Stimulated activated CD4-positive, alpha-beta T cell treated with anti-CD3 and anti-CD28 coated beads, Interleukin-1b, Interleukin-23, amount 100 ng/mL, for 24 hours (primary cell): ENCODE measurements around the gene NOM1.
"Not testable (repeated sequence)": the region's sequence is repeated elsewhere in the genome, so short reads cannot be mapped to it uniquely, and the experiment has no call there.

ENCODE experiments used
- DNase-seq, 4 experiments: peaks; one replicate each; pipeline ENCODE4 v3.0.0-alpha.2; 2020; ENCODE audit warnings: low read depth in 4 of 4, low spot score in 1 of 4

NOM1 gene

DNA sequence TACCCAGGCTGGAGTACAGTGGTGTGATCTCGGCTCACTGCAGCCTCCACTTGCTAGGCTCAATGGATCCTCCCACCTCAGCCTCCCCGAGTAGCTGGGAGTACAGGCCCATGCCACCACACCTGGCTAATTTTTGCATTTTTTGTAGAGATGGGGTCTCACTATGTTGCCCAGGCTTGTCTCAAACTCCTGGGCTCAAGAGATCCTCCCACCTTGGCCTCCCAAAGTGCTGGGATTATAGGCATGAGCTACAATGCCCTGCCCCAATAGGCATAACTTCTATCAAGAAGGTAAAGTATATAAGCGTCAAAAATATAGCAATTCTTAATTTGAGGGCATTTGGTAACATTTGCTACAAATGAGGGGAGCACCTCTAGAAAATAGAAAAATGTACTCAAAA is 12.7 kb upstream of the NOM1 start:
- DNase-seq: not testable (repeated sequence)

DNA sequence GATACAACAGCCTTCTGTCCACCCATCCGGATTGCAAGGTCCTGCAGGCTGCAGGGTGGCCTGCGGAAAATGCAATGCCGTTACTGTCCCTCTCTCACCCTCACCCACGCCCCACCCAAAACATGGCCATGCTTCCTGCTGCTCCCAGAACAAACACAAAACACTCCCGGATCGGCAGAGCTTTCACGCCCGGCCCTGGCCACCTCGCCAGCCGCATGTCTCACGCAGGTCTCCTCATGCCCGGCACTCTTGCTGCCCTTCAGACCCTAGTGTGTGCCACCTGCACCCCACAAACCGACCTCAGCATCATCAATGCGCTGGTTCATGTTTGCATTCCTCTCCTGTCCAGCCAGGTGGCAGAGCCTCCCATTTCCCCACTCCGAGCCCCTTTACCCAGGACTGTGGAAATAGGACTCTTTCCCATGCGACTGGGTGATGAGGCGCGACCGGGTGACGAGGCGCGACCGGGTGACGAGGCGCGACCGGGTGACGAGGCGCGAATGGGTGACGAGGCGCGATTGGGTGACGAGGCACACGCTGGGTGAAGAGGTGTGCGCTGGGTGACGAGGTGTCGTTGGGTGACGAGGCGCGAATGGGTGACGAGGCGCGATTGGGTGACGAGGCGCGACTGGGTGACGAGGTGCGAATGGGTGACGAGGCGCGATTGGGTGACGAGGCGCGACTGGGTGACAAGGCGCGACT is 8.9 kb upstream of the NOM1 start:
- DNase-seq: no peak

GRCh38 chr7:156941393-156942182 is 7.9 kb upstream of the NOM1 start:
- no peak for DNase-seq

DNA sequence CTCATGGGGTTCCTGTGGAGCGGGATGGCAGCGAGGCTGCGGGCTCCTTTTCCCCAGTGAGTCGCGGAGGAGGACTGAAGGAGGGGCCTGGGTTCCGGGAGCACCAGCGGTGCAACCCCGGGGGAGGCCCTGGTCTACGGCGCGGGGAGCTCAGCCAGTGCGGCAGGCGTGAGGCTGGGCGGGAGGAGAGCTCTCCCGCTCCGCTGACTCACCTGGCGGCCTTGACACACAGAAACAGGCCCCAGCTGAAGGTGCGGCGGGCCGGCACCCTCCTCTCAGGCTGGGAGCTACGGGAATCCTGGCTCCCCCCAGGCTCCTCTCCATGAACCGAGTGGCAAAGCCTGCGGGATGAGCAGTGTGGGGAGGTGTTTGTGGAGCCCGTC is 6.8 kb upstream of the NOM1 start:
- no peak for DNase-seq

DNA sequence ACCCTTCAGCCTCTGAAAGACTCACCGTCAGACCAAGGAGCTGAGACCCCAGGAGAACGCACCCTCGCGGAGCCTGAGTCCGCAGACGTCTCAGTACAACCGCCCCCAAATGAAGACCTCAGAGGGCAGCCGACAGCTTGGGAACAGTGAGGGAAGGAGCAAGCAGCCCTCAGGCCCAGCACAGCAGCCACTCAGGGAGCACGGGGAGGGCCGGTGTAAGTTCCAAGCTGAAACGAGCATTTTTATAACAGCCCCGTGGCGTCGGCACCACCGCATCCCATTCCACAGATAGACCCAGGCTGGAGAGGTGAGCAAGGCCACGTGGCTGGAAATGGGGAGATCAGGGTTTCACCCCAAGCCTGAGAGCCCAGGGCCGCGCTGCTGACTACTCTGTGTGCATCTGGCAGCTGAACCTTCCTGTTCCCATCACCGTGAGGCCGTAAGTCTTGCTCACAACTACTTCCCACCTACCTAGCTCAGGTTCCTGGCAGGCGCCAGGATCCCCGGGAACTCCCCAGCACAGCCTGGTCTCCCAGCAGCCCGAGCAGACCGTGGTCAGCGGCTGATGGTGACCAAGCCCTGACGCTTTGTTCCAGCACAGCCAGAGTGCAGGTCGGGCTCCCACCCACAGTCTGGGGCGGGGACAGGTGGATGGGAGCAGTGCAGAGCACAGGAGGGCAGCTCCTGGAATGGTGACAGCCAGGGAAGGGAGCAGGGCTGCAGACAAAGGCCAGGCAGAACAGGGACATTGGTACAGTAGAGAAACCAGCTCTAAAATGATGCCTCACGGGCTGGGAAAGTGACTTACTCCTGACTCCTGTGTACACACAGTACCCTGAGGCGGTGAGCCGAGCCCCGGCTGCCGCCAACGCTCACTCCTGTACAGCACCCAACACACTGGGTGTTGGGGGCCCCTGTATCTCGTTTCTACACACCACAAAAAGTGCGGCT is 6.1 kb upstream of the NOM1 start:
- no peak for DNase-seq

- DNase-seq: no peak
These were observed 4.6 kb upstream of the NOM1 start for GRCh38 chr7:156944876-156945275.

DNA sequence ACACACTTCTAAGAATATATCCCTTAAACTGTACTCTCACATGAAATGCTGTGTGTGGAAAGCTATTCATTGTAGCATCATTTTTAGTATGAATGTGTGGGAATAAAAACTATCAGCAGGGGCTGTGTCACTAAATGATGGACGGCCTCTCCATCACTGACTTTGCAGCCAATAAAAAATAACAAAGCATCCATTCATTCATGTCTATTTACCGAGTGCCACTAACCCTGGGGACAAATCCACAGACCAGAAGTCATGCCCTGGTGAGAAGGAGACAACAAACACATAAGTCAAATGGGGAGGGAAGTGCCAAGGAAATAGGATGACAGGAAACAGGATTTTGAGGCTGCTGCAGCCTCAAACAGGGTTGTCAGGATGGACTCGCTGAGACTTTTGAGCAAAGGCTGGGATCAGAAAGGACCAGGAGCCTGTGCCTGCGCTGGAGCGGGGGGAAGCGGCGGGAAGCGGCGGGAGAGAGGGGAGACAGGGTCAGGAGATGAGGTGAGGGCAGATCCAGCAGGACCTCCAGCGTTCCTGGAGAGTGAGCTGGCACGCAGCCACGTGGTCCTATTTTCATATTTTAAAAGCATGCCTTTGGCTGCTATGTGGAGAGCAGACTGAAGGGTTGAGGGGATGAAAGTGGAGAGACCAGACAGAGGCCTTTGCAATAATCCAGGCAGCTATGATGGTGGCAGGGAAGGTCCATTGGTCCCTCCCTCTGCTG is 2.2 kb upstream of the NOM1 start:
- DNase-seq: no peak

DNA sequence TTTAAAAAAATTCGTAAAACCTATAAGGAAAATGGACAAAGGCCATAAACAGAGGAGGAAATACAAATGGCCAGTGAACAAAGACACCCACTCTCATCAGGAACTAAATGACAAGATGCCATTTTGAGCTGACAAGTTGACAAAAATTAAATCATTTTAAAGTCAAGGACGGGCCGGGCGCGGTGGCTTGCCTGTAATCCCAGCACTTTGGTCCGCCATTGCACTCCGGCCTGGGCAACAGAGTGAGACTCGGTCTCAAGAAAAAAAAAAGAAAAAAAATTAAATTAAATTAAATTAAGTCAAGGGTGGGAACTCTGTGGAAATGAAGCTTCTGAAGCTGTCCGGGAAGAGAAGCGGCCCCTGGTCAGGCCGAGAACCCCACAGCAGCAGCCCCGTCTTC is 1.2 kb upstream of the NOM1 start:
- no peak for DNase-seq

- DNase-seq: no peak
These were observed 908 bp downstream of the NOM1 start for GRCh38 chr7:156950381-156950858.

DNA sequence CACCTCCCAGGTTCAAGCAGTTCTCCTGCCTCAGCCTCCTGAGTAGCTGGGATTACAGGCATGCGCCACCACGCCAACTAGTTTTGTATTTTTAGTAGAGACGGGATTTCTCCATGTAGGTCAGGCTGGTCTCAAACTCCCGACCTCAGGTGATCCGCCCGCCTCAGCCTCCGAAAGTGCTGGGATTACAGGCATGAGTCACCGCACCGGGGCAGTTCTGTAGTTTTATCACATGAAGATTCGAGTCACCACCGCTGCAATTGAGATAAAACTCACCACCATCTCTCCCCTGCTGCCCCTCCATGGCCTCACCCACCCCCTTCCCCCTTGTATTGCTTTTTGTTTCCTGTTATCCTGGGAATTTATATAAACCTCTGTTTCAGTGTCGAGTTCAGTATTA is 3.7 kb downstream of the NOM1 start:
- DNase-seq: not testable (repeated sequence)

DNA sequence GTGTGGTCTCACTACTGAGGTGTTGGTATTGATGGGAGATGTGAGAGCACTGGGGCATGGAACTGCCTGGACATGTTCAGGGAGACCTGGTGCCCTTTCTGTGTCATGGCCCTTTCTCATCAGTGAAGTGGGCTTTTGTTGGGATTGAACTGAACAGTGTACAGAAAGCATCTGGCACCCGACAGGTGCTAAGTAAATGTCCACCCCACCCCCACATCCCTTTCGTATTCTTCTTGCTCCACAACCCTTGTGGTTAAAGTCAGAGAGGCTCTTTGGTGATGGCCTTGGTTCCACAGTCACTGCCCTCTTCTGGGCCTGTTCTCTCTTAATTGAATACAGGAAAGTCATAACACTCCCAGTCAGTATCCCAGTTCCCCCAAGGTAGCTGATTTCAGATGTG is 5.4 kb downstream of the NOM1 start:
- DNase-seq: no peak

DNA sequence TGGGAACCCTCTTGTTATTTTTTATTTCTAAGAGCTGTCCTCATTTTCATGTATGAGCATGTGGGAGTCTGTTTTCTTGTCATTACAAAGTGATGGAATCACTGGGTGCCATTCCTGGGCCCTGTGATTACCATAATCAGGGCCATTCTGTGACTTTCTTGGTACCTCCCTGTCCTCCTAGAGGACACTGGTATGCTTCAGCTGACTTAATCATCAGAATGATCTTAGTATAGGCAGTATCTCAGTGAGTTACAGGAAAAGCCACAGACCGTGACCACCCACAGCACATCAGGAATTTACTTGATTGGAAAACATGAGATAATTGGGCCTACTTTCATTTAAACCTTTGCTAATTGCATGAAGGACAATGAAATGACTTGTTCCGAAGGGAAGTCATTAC is 7.2 kb downstream of the NOM1 start:
- DNase-seq: no peak

DNA sequence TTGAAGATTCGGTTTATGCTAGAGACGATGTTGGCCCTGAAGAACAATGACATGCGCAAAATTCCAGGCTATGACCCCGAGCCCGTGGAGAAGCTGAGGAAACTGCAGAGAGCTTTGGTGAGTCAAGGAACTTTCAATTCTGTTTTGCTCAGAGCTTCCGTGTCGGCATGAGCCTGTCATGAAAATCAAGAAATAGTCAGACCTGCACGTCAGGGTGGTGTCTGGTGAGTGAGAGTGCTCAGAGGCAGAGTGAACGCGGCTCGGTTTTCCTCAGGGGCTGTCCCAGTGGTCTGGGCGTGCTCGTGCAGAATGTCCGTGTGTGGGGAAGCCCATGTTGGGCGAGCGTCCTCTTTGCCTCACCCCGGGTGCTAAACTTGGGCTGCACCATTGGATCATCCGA is 12.6 kb downstream of the NOM1 start:
- DNase-seq: no peak

GRCh38 chr7:156962897-156963296 is 13.4 kb downstream of the NOM1 start:
- DNase-seq: no peak

- no peak for DNase-seq
These were observed 14.0 kb downstream of the NOM1 start for GRCh38 chr7:156963472-156963871.

DNA sequence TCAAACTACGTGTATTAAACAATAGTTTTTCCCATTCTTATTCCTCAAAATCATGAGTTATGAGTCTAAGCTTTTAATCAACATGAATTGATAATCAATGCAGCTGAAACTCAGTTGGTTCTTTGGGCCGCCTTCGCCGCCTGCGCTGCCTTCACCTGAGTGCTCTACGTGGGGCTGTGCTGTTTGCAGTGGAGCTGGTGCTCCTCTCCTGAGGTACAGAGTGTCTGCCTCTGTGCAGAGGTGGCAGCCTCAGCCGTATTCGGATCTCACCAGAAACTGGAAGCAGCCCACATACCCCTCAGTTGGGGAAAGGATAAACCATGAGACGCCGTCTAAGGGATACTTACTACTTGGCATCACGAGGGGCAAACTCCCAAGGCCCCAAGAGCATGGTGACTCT is 15.5 kb downstream of the NOM1 start:
- DNase-seq: no peak

DNA sequence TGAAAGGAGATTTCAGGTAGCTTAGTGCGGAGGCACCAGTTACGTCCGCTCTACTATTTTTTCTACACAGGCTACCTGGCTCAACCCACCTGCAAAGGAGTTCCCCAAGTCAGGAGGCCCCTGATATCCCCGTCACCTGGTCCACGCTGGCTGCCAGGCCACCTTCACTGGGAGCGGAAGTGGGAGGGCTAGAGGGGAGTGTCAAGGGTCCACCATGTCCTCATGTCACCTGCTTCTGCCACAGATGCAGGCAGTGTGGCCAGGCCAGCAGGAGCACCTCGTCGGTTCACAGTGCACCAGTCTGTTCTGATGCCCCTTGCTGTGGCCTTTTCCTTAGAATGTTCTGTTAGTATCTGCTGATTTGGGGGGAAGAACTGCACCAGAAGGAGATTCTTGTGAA is 16.9 kb downstream of the NOM1 start:
- no peak for DNase-seq

GRCh38 chr7:156968183-156968582 is 18.7 kb downstream of the NOM1 start:
- DNase-seq: no peak

- DNase-seq: no peak
These were observed 20.5 kb downstream of the NOM1 start for GRCh38 chr7:156969972-156970420.

GRCh38 chr7:156975620-156976019 is 26.1 kb downstream of the NOM1 start:
- no peak for DNase-seq
